Measurements from ENCODE around the gene NMS.

NMS gene

DNA sequence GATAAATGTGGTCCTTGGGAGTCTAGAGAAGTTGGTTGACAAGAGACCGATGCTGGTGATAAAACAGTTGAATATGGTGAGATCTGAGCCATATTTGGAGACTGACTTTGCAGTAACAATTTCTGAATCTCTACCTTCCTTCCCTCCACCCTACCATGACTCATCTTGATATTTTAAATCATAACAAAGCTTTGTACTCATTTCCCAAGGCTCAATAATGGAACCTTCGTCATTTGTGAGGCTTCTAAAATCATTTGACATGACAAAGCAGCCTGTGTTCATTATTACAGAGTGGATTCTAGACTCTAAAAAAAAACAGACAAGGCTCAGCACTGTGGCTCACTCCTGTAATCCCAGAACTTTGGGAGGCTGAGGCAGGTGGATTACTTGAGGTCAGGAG is 54.0 kb downstream of the NMS start:
- H2BK12ac ChIP-seq (ENCODE audit: low read length): no peak overlapping the region
- DNase-seq (ENCODE audit: low spot score): no peak
- H2BK5ac ChIP-seq (ENCODE audit: low read length): no peak overlapping the region
- no peak overlapping the region for H2BK15ac ChIP-seq (ENCODE audit: low read length)
- H3K27ac ChIP-seq (replicated peaks; ENCODE audit: low read length): no peak overlapping the region
- H3K9ac ChIP-seq (ENCODE audit: low read depth, low read length, poor library complexity): no peak overlapping the region
- no peak overlapping the region for H4K8ac ChIP-seq (ENCODE audit: low read depth, low read length)
- no peak overlapping the region for H3K4me2 ChIP-seq (ENCODE audit: insufficient read depth, low read length, poor library complexity, severe bottlenecking)
- no peak overlapping the region for H2AFZ ChIP-seq (ENCODE audit: low read length)
- peaks cover 0 to 15% (median 0%) of the 10 kb centered on the region in 3 experiments for H3K27me3 ChIP-seq (ENCODE audit: control insufficient read depth in 3 of 3, insufficient read depth in 3 of 3, low read depth in 1 of 3, low read length in 3 of 3)
- H3K36me3 ChIP-seq (replicated peaks in 1 of 2; ENCODE audit: control insufficient read depth in 2 of 2, insufficient read depth in 2 of 2, low read length in 2 of 2): no peaks in the 10 kb centered on the region
- H3K4ac ChIP-seq (ENCODE audit: low read length): no peak overlapping the region
- H3K4me1 ChIP-seq (ENCODE audit: control insufficient read depth in 2 of 2, insufficient read depth in 1 of 2, low read depth in 1 of 2, low read length in 2 of 2): no peaks in the 10 kb centered on the region
- H3K14ac ChIP-seq (ENCODE audit: low read length): no peak overlapping the region
- H3K79me1 ChIP-seq (ENCODE audit: low read depth, low read length): no peaks in the 10 kb centered on the region
- H3K4me3 ChIP-seq (ENCODE audit: low read length in 2 of 2): no peak overlapping the region
- H4K91ac ChIP-seq (ENCODE audit: low read depth, low read length, poor library complexity): no peak overlapping the region
- no peaks in the 10 kb centered on the region for H3K9me3 ChIP-seq (replicated peaks in 1 of 2; ENCODE audit: control insufficient read depth in 2 of 2, insufficient read depth in 1 of 2, low read depth in 1 of 2, low read length in 2 of 2)
- no CpG with 5 or more reads among the region's 2 CpGs for WGBS, 2 donors (ENCODE audit: extremely low coverage in 2 of 2, insufficient read length in 2 of 2, insufficient replicate concordance in 1 of 2)
- H2BK120ac ChIP-seq (ENCODE audit: low read depth, low read length): no peak overlapping the region
- no peak overlapping the region for H3K23ac ChIP-seq (ENCODE audit: low read depth, low read length, poor library complexity)
- H3K18ac ChIP-seq (ENCODE audit: low read length): no peak overlapping the region
- no peak overlapping the region for H2AK5ac ChIP-seq (ENCODE audit: low read depth, low read length)

DNA sequence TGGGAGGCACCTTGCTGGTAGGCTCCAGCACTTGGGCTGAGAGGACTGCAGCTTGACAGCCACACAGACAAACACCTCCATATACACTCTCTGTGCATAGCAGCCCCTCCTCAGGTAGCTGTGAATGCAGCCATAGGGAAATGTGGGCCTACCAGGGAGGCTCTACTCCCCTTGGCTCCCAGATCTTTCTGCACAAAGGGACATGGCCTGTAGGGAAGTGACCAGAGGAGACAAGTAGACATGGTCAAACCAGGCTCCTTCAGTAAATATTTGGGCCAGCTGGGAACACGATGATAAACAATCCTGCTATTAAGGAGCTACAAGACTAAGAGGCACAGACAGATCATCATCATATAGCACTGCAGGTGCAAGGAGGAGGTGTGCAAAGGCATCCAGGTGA is 56.6 kb downstream of the NMS start:
- H3K18ac ChIP-seq (ENCODE audit: low read length): no peak overlapping the region
- DNase-seq (ENCODE audit: low spot score): no peak
- no peak overlapping the region for H3K14ac ChIP-seq (ENCODE audit: low read length)
- no peaks in the 10 kb centered on the region for H3K36me3 ChIP-seq (replicated peaks in 1 of 2; ENCODE audit: control insufficient read depth in 2 of 2, insufficient read depth in 2 of 2, low read length in 2 of 2)
- H3K9me3 ChIP-seq (replicated peaks in 1 of 2; ENCODE audit: control insufficient read depth in 2 of 2, insufficient read depth in 1 of 2, low read depth in 1 of 2, low read length in 2 of 2): no peaks in the 10 kb centered on the region
- no peak overlapping the region for H2BK5ac ChIP-seq (ENCODE audit: low read length)
- H4K8ac ChIP-seq (ENCODE audit: low read depth, low read length): no peak overlapping the region
- H2AK5ac ChIP-seq (ENCODE audit: low read depth, low read length): no peak overlapping the region
- no peak overlapping the region for H3K4me3 ChIP-seq (ENCODE audit: low read length in 2 of 2)
- no peak overlapping the region for H2BK120ac ChIP-seq (ENCODE audit: low read depth, low read length)
- H3K23ac ChIP-seq (ENCODE audit: low read depth, low read length, poor library complexity): no peak overlapping the region
- no peak overlapping the region for H3K4me2 ChIP-seq (ENCODE audit: insufficient read depth, low read length, poor library complexity, severe bottlenecking)
- no peak overlapping the region for H4K91ac ChIP-seq (ENCODE audit: low read depth, low read length, poor library complexity)
- H2BK15ac ChIP-seq (ENCODE audit: low read length): no peak overlapping the region
- H3K27ac ChIP-seq (replicated peaks; ENCODE audit: low read length): no peak overlapping the region
- H3K79me1 ChIP-seq (ENCODE audit: low read depth, low read length): no peaks in the 10 kb centered on the region
- no peak overlapping the region for H3K4ac ChIP-seq (ENCODE audit: low read length)
- no CpG with 5 or more reads among the region's 1 CpG for WGBS, 2 donors (ENCODE audit: extremely low coverage in 2 of 2, insufficient read length in 2 of 2, insufficient replicate concordance in 1 of 2)
- no peak overlapping the region for H3K9ac ChIP-seq (ENCODE audit: low read depth, low read length, poor library complexity)
- peaks cover 0 to 2% of the 10 kb centered on the region in 2 donors for H3K4me1 ChIP-seq (ENCODE audit: control insufficient read depth in 2 of 2, insufficient read depth in 1 of 2, low read depth in 1 of 2, low read length in 2 of 2)
- no peak overlapping the region for H2BK12ac ChIP-seq (ENCODE audit: low read length)
- H3K27me3 ChIP-seq (ENCODE audit: control insufficient read depth in 3 of 3, insufficient read depth in 3 of 3, low read depth in 1 of 3, low read length in 3 of 3): peaks cover 0 to 15% (median 0%) of the 10 kb centered on the region in 3 experiments
- no peak overlapping the region for H2AFZ ChIP-seq (ENCODE audit: low read length)

DNA sequence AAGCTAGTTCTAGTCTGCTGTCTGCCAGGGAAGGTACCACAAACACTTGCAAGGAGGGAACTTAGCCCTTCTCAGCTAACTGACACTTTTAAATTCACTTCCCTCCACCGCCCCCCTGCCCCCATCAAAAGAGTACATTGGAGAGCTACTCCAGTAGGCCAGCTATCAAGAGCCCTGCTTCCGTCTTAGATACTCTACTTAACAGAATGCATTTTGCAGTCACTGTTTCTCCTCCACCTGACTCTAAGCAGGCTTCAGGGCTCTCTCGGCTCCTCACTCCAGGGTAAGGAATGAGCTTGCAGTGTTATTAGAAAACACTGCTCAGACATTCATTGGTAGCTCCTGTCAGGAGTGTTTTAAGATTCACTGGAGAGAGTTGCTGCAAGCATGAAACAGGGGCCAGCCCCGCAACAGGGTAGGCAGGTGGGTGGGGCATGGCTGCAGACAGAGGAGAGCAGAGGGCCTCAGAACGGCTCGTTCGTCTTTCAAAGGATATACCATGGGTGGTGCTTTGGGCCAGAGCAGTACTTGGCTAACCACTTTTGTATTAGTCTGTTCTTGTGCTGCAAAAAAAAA is 57.2 kb downstream of the NMS start:
- Histone ChIP-seq H3K4me2 (ENCODE audit: insufficient read depth, low read length, poor library complexity, severe bottlenecking) (no peak overlapping the region), H3K4me1 (ENCODE audit: control insufficient read depth in 2 of 2, insufficient read depth in 1 of 2, low read depth in 1 of 2, low read length in 2 of 2) (peaks cover 0 to 2% of the 10 kb centered on the region in 2 donors)
- no CpG with 5 or more reads among the region's 7 CpGs for WGBS, 2 donors (ENCODE audit: extremely low coverage in 2 of 2, insufficient read length in 2 of 2, insufficient replicate concordance in 1 of 2)

DNA sequence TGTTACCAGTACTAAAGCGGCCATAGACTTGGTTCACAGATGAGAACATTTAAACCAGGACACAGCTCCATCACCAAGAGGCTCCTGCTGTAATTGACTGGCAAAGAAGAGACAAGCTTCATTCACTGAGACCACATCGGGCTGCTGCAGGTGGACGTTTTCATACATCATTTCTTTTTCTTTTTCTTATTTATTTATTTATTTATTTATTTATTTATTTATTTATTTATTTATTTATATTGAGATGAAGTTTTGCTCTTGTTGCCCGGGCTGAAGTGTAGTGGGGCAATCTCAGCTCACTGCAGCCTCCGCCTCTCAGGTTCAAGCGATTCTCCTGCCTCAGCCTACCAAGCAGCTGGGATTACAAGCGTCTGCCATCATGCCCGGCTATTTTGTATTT is 58.9 kb downstream of the NMS start:
- no peaks in the 10 kb centered on the region for H3K36me3 ChIP-seq (replicated peaks in 1 of 2; ENCODE audit: control insufficient read depth in 2 of 2, insufficient read depth in 2 of 2, low read length in 2 of 2)
- H2BK15ac ChIP-seq (ENCODE audit: low read length): no peak overlapping the region
- no peaks in the 10 kb centered on the region for H3K79me1 ChIP-seq (ENCODE audit: low read depth, low read length)
- peaks cover 0 to 11% (median 0%) of the 10 kb centered on the region in 3 experiments for H3K27me3 ChIP-seq (ENCODE audit: control insufficient read depth in 3 of 3, insufficient read depth in 3 of 3, low read depth in 1 of 3, low read length in 3 of 3)
- H3K9ac ChIP-seq (ENCODE audit: low read depth, low read length, poor library complexity): no peak overlapping the region
- H3K4ac ChIP-seq (ENCODE audit: low read length): no peak overlapping the region
- H2BK12ac ChIP-seq (ENCODE audit: low read length): no peak overlapping the region
- H3K14ac ChIP-seq (ENCODE audit: low read length): no peak overlapping the region
- H4K91ac ChIP-seq (ENCODE audit: low read depth, low read length, poor library complexity): no peak overlapping the region
- no CpG with 5 or more reads among the region's 8 CpGs for WGBS, 2 donors (ENCODE audit: extremely low coverage in 2 of 2, insufficient read length in 2 of 2, insufficient replicate concordance in 1 of 2)
- DNase-seq (ENCODE audit: low spot score): no peak
- no peaks in the 10 kb centered on the region for H3K9me3 ChIP-seq (replicated peaks in 1 of 2; ENCODE audit: control insufficient read depth in 2 of 2, insufficient read depth in 1 of 2, low read depth in 1 of 2, low read length in 2 of 2)
- H3K18ac ChIP-seq (ENCODE audit: low read length): no peak overlapping the region
- no peak overlapping the region for H2BK5ac ChIP-seq (ENCODE audit: low read length)
- no peak overlapping the region for H2AFZ ChIP-seq (ENCODE audit: low read length)
- H2BK120ac ChIP-seq (ENCODE audit: low read depth, low read length): no peak overlapping the region
- H2AK5ac ChIP-seq (ENCODE audit: low read depth, low read length): no peak overlapping the region
- H3K27ac ChIP-seq (replicated peaks; ENCODE audit: low read length): no peak overlapping the region
- no peak overlapping the region for H3K23ac ChIP-seq (ENCODE audit: low read depth, low read length, poor library complexity)
- peaks cover 0 to 2% of the 10 kb centered on the region in 2 donors for H3K4me1 ChIP-seq (ENCODE audit: control insufficient read depth in 2 of 2, insufficient read depth in 1 of 2, low read depth in 1 of 2, low read length in 2 of 2)
- H3K4me2 ChIP-seq (ENCODE audit: insufficient read depth, low read length, poor library complexity, severe bottlenecking): no peak overlapping the region
- no peak overlapping the region for H4K8ac ChIP-seq (ENCODE audit: low read depth, low read length)
- H3K4me3 ChIP-seq (ENCODE audit: low read length in 2 of 2): no peak overlapping the region

More for the DNA sequence above, 57.2 kb downstream of the NMS start:
- H2BK5ac ChIP-seq (ENCODE audit: low read length): no peak overlapping the region
- H3K18ac ChIP-seq (ENCODE audit: low read length): no peak overlapping the region
- H4K8ac ChIP-seq (ENCODE audit: low read depth, low read length): no peak overlapping the region
- H3K4ac ChIP-seq (ENCODE audit: low read length): no peak overlapping the region
- H2BK15ac ChIP-seq (ENCODE audit: low read length): no peak overlapping the region
- H3K9me3 ChIP-seq (replicated peaks in 1 of 2; ENCODE audit: control insufficient read depth in 2 of 2, insufficient read depth in 1 of 2, low read depth in 1 of 2, low read length in 2 of 2): no peaks in the 10 kb centered on the region
- H4K91ac ChIP-seq (ENCODE audit: low read depth, low read length, poor library complexity): no peak overlapping the region
- H2BK120ac ChIP-seq (ENCODE audit: low read depth, low read length): no peak overlapping the region
- H3K4me3 ChIP-seq (ENCODE audit: low read length in 2 of 2): no peak overlapping the region
- H3K79me1 ChIP-seq (ENCODE audit: low read depth, low read length): no peaks in the 10 kb centered on the region
- no peak overlapping the region for H3K27ac ChIP-seq (replicated peaks; ENCODE audit: low read length)
- no peak overlapping the region for H3K9ac ChIP-seq (ENCODE audit: low read depth, low read length, poor library complexity)
- no peak overlapping the region for H2AFZ ChIP-seq (ENCODE audit: low read length)
- H3K14ac ChIP-seq (ENCODE audit: low read length): no peak overlapping the region
- H2AK5ac ChIP-seq (ENCODE audit: low read depth, low read length): no peak overlapping the region
- DNase-seq (ENCODE audit: low spot score): no peak
- H3K27me3 ChIP-seq (ENCODE audit: control insufficient read depth in 3 of 3, insufficient read depth in 3 of 3, low read depth in 1 of 3, low read length in 3 of 3): peaks cover 0 to 15% (median 0%) of the 10 kb centered on the region in 3 experiments
- H2BK12ac ChIP-seq (ENCODE audit: low read length): no peak overlapping the region
- H3K23ac ChIP-seq (ENCODE audit: low read depth, low read length, poor library complexity): no peak overlapping the region
- H3K36me3 ChIP-seq (replicated peaks in 1 of 2; ENCODE audit: control insufficient read depth in 2 of 2, insufficient read depth in 2 of 2, low read length in 2 of 2): no peaks in the 10 kb centered on the region

All from neuronal stem cell (in vitro differentiated cells).